Stimulated activated CD8-positive, alpha-beta memory T cell treated with anti-CD3 and anti-CD28 coated beads, Interleukin-4, amount 100 ng/mL, for 24 hours (primary cell): ENCODE measurements around the gene AJUBA.
"Not testable (repeated sequence)": the region's sequence is repeated elsewhere in the genome, so short reads cannot be mapped to it uniquely, and the experiment has no call there.

Source experiments
- DNase-seq: peaks from one replicate; pipeline ENCODE4 v3.0.0-alpha.2; 2020; ENCODE audit warnings: low read depth

The AJUBA gene

DNA sequence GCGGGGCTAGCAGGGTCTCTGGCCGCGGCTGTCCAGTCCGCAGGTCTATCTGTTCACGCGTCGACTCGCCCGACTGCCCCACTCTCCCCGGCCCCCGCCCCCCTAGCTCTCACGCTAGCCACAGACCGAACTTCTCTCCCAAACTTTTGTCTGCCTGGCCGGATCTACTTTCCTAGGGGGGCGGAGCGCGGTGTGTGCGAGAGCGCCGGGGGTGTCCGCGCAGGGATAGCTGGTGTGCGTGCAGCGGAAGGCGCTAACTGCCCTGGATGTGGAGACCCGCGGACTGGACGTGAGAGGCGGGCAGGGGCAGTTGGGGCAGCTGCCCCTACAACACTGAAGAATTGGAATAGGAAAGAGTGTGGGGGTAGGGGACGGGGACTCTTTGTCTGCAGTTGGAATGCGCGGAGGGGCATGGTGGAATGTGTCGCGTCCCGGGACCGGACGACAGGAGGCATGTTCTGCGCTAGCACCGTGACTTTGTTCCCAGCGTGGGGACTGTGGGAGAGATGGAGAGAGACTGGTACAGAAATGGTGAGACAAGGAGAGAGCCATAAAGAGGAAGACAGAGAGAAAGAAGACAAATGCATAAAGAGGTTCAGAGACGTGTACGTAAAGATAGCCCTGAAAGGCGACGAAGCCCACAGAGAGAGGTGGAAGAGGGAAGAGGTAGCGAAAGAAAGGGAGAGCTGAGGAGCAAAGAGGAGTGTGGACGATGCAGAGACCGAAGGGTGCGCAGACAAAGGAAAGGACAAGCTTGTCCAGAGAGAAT is at the start of gene AJUBA:
TSS of gene AJUBA (minus strand) at position 75 of the 769 bp plus-strand sequence. CDS start 285 bp downstream, outside the sequence.
- peak; percentile 56 for DNase-seq

DNA sequence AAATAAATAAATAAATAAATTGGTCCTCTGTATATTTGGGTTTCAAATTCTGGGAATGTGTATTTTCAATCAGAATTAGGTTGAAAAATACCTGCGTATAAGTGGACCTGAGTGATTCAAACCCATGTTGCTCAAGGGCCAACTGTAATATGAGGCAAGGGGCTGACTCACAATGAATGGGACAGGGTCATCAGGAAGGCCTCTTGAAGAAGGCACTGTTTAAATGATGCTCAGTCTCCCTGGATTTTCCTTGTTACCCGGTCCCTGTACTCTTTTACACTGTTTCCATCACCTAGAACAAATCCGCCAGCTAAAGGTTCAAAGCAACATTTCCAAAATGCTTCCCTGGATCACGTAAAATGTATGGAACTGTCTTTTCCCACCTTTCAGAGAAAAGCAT is 48.6 kb upstream of the AJUBA start:
- DNase-seq, result no peak

DNA sequence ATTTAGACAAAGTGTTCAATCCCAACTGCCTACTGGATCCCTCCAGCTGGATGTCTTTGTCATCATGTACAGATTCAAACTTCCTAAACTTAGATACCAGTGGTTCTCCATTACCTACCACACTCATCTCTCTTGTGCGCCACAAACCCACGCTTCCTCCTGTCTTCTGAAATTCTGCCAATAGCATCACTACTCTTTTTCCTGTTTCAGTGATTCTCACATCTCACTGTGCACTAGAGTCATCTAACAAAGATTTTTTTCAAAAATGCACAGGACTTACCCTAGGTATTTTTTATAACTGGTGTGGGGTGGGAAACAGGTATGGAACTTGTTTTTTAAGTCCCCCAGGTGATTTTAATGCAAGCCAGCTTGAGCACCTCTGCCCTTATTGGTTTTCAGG is 46.4 kb upstream of the AJUBA start:
- DNase-seq, result no peak

DNA sequence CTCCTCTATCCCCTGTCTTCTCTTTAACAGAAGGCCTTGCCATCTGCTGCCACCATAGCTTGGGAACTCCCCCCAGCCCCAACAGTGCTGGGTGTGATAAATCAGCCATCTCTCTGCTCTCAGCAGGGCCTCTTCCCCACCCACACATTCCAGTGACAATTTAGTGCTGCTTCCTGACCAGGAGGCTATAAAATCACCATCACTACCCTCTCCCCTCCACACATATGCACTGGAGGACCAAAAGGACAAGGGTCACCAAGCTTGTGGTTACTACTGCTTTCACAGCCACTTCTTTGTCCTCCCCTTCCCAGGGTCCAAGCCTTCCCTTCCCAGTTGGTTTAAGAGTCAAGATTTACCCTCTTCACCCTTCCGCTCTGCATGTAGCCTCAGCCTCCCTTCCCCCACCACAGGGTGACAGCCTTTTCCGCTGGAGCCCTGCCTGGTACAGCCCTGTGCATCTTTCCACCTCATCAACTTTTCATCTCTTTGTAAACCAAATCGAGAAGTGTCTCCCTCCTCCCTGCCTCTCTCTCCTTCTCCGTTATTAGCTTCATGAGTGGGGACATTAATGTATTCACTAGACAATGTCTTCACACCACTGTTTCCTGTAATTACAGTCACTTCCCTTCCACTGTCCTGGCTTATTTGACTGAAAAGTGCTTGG is 42.9 kb upstream of the AJUBA start:
- no peak for DNase-seq

DNA sequence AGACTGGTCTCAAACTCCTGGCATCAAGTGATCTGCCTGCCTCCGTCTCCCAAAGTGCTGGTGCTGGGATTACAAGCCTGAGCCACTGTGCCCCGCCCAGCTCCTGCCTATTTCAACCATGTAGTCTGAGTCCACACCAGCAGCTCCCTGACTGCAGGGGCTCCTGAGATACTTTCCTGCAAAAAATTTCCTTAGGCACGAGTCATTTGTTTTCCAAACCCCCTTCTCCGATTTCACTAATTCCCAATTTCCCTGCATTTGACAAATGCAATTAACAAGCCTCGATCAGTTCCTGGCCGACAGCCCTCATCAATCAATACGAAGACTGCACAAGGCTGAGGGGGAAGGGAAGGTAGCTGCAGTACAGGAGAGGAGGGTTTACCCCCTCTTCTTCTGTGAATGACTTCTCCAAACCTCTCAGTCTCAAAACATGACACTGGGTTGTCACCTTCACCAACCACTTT is 42.3 kb upstream of the AJUBA start:
- no peak for DNase-seq

DNA sequence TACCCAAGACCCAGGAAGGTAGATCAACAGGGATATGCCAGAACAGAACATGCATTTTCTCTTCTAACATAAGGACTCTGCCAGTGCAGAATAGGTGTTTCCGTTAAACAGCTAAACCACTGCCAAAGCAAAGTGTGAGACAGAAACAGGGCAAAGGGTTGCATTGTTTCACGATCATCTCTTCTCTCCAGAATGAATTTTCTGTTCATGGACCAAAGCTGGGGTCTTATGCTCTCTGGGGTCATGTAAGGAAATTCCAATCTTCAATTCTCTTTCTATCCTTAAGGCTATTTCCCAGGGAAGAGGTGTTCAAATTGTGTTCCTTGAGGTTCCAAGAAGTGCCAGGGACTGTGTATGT is 41.4 kb upstream of the AJUBA start:
- no peak for DNase-seq

DNA sequence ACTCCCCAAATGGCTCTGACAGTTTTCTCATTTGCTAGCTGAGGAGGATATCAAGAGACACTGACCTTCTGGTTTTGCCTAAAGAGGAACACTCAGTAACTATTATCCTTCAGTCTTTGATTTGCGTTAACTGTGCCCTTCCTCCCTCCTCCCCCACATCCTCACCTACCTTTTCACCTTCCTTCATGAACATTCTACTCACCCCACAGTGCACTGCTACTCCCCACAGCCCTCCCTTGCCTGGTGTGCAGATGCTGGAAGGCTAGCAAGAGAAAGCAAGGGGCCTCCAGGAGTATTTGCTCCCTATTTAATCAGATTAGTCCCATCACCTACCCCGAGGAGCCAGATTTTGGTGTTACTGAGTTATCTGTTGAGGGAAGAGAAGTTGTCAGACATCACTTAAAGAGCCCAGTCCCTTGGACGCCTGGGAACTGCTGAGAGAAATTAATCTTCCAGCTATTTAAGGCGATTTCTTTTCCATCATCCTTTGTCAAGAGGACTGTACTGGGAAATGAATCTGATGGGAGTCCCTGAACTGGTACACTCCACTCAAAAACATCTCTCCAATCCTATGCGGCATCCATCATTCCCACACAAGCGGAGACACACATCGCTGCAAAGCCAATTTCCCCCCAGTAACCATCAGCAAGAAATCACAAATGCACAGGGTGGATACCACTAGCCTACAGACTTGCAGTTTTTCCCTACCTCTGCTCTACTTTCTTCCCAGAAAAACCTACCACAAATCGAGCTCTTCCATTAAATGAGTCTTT is 40.9 kb upstream of the AJUBA start:
- no peak for DNase-seq

DNA sequence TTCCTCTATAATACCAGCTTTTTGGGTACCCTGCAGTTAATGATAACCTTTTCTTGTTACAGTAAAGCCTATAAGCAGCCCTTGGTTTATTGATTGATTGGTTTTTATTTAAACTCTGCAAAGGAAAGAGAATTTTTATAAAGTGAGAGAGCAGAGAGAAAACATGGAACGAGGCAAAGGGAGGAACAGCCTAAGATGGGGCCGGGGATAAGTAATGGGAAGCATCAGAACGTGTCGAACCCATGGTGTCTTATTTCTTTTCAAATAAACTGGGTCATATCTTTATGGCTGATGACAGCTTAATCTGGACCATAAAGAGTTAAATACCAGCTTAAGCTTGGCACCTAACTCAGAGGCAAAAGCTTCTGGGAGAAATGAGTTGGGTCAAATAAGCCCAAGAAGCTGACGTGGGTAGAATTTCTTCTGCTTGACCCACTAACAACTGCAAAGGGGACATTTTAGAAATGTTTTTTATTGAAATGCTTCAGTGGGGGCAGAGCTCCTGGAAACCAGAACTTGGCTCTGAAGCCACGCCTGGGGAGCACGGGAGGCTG is 39.6 kb upstream of the AJUBA start:
- DNase-seq, result no peak

DNA sequence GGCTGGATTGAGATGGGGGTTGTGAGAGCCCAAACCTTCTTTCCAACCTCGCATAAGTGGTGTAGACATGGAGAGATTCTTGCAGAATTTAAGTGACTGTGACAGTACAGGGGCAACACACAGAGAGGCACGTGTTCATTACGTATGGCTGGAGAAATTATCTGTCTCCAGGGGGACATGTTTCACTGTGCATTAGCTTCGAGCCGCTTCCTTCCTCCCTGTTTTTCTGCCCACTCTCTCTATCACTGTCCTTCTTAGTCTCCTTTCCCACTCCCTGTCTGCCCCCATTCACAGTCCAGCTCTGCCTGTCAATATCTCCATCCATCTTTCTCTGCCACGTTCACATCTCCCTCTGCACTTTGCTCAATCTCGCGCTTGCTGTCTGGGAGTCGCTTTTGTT is 39.1 kb upstream of the AJUBA start:
- no peak for DNase-seq

DNA sequence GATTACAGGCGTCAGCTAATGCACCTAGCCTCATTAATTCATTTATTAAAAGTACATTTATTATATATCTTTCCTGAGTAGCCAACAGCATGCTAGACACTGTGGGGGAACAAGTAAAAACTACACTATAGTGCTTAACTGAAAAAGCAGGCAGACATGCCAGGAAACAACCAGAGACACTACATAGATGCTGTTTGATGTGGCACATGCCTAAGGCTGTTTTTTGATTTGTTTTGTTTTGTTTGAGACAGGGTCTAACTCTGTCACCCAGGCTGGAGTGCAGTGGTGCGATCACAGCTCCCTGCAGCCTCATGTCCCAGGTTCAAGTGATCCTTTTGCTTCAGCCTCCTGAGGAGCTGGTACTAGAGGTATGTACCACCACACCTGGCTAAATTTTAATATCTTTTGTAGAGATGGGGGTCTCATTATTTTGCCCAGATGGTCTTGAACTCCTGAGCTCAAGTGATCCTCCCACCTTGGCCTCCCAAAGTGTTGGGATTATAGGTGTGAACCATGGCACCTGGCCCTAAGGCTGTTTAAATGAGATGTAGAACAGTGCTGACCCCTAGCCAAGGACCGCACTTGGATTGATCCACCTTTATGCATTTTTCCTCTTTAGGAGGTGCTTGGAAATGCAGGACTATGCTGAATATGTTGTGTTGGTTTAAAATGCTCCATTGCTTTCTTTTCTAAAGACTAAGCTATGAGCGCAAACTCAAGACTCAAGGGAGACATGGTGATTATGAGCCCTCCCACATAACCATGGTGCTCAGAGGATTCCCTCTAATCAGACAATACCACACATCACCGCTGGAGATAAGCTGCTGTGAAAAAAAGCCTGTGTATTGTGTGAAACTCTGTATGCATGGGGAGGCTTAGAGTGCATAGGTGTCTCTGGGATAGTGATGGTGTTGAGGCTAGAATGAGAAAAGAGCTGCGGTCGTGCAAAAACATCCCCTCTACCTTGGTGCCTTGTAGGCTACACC is 38.1 kb upstream of the AJUBA start:
- DNase-seq, result no peak

DNA sequence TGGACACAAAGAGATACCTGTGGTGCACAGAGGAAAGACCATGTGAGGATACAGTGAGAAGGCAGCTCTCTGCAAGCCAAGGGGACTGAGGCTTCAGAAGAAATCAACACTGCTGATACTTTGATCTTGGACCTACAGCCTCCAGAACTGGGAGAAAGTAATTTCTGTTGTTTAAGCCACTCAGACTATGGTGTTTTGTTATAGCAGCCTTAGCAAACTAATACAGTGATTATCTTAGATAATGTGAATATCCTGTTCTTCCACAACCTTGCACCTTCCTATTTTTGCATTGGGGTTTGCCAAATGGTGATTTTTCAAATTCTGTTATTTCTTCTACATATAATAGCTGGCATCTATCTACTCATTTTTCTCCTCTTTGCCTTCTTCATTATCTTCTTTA is 35.8 kb upstream of the AJUBA start:
- DNase-seq, result no peak

DNA sequence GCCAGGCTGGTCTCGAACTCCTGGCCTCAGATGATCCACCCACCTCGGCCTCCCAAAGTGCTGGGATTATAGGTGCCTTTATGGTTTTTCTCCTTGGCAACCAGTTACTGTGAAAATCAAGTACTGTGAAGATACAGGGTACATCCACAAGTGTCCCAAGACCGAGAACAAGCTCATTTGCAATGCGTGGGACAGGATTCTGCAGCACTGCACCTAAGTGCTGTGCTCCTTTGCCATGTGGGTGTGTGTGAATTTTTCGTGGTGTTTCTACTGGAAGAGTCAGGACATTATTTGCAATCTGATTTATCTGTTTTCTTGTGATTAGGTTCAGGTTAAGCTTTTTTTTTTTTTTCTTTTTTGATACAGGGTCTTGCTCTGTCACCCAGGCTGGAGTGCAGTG is 34.7 kb upstream of the AJUBA start:
- no peak for DNase-seq

DNA sequence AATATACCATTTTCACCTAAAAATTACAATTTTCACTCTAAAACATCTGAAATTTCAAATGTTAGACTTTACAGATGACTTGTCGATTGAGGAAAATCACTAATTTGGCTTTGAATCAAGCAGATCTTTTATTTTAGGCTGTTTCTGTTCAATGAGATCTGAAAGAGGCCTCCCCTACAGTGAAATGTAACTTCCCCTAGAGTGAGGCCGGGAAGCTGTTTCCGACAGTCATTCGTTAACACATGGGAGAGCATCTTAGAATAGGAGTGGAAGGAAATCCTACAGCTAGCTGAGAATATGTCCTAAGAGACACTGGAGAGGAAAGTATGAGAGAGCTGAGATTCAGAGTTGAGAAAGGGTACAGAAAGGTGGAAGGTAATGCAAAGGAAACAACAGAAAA is 33.3 kb upstream of the AJUBA start:
- DNase-seq, result no peak

DNA sequence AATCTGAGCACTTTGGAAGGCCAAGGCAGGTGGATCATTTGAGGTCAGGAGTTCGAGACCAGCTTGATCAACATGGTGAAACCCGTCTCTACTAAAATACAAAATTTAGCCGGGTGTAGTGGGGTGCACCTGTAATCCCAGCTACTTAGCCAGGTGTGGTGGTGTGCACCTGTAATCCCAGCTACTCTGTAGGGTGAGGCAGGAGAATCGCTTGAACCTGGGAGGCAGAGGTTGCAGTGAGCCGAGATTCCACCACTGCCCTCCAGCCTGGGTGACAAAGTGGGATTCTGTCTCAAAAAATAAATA is 31.4 kb upstream of the AJUBA start:
- not testable (repeated sequence) for DNase-seq

DNA sequence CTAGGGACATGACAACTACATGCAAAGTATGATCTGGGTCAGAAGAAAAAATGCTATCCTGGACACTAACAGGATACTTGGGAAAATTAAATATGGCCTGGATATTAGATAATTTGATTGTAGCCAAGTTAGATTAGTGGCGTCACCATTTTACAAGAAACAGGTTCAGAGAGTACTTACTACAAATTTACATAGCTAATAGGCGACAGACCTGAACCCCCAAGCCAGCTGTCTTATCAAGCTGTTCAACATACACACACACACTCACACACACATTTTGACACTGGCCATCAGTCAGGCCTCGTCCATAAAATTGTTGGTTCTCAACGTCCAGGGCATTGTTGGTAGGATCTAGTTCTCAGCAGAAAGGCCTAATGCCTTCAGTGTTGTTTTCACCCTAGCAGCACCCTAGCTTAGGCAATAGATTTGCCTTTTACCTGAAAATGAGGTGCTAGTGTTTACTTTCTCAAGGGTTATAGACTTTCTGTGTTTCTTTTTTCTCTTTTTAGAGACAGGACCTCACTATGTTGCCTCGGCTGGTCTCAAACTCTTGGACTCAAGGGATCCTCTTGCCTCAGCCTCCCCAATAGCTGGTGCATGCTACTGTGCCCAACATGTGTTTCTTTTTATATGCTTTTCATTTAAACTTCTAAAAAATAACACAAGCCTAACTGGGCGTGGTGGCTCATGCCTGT is 30.9 kb upstream of the AJUBA start:
- DNase-seq, result no peak

DNA sequence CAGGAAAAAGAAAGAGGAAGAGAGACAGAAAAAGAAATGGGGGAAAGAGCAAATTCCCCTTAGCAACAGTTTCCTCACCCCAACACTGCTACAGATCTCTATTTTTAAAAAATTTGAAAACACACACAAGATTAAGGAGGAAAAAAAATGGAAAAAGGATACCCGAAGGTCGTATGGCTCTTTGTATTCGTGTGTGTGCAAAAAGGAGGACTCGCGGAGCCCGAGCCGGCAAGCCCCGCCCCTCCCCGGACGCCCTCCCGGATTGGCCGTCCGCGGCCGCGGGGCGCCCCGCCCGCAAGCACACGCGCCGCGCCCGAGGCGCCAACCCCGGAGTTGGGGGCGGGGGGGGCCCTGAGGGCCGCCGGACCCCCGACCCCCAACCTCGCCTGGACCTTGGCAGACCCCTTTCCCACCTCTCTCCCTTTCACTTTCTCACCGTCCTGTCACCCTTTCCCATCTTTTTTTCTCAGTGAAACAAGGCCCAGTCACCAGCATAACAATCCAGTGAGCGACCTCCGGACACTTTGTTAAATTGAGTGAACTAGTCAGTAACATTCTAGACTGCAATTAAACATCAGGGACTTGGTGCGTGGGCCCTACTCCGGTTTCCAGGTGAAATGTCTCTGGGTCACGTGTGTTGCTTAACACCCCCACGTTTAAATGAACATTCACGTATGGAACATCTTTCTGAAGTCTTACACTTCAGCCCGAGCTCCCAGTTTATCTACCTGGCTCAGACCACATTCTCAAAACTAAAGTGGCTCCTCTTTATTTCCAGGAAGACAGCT is 27.8 kb upstream of the AJUBA start, which contains the start of gene C14orf93:
TSS of gene C14orf93 (minus strand) at position 205 of the 788 bp plus-strand sequence. CDS start 11,120 bp downstream, outside the sequence.
- peak; percentile 77 for DNase-seq

DNA sequence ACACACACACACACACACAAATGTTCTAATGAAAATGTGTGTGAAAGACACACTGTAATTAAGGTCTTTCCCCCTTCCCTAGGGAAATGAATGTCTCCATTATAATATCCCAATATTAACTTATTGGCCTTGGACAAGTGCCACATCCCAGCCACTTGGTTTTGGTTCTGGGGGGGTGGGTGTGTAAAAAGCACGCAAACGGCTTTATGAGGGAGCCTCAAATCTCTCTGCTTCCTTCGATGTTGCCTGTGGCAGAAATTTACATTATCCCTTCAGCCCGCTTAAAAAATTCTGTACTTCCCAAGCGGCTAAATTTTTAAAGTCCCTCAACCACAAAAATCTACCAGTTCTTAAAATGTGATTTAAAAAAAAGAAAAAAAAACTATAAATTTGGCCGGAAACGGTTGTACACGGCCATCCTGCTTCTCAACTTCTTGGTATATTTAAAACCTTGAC is 27.2 kb upstream of the AJUBA start:
- DNase-seq, result no peak

DNA sequence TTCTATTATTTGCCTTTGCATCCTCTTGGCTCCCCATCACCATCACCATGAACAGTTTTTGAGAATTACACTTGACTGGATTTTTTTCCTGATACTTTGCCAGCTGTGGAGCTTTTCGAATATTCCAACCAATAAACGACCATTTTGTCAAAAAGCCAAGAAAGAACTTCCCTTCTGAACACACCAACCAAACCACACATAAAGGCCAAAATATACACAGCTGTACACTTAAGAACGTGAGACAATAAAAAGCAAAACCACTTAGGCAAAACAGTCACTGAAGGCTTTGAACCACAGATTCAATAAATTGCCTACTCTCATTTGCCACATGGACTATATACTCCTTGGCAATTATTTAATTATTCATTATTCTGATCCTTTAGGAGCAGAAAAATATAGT is 26.5 kb upstream of the AJUBA start:
- no peak for DNase-seq

DNA sequence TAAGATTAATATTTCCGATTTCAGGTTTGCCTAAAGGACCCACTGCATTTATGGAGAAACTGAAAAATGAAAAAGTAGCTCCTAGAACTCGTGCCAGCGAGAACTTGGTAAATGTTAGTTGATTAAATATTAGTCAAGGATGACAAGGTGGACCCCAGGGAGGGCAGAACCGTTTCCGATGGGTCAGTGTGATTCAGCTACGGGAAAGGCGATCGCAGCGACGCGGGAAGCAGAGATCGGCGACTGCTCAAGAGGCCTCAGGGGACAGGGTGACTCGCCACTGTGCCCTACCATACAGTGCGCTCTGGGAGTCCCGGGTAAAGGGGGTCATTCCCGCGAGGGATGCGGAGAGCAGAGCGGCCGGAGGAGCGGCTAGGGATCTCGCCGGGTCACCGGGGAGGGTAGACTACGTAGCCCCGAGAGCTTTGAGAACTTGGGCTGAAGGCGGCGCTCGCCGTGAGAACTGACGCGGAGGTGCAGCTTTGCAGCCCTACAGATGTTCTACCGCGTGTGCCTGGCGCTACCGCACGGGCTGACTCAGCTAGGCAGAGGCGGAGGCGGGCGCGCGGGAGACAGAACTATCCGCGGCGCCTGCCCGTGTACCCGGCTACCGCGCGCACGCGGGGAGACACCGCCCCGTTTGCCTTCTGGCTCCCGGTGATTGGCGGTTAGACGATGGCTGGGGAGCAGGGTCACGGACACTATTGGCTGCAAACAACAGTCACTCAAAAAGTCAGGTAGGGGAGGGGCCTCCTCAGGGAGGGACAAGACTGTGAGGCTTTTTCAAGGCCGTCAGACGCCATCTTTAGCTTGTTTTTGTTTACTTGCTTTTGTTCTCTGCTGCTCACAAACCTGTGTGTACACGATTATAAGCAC is 24.4 kb upstream of the AJUBA start:
- DNase-seq, result peak; percentile 95
